Prostate gland (tissue), 2 donors: ENCODE results near the gene TMEM139.

Experiments
- POLR2A ChIP-seq: fragments of 450-650 bp; IDR thresholded peaks from one replicate; pipeline ENCODE4 v1.6.1; 2016; ENCODE audit warnings: antibody characterized with exemption, mild to moderate bottlenecking
- POLR2AphosphoS5 ChIP-seq: sonication (generic); formaldehyde crosslinking; IDR thresholded peaks from one replicate; pipeline ENCODE4 v1.6.1; 2017; ENCODE audit warnings: antibody characterized with exemption
- TF ChIP-seq, protein P1 (sequence below), 4 experiments: fragments of 200-600 bp in 2 of 4; fragments of 450-650 bp in 2 of 4; sonication (generic) in 2 of 4; IDR thresholded peaks; 1 replicate in 3 of 4; 2 replicates in 1 of 4; pipeline ENCODE4 v1.5.1; 2016 to 2019; ENCODE audit warnings: antibody characterized with exemption in 4 of 4, mild to moderate bottlenecking in 2 of 4, moderate library complexity in 2 of 4

DNA sequence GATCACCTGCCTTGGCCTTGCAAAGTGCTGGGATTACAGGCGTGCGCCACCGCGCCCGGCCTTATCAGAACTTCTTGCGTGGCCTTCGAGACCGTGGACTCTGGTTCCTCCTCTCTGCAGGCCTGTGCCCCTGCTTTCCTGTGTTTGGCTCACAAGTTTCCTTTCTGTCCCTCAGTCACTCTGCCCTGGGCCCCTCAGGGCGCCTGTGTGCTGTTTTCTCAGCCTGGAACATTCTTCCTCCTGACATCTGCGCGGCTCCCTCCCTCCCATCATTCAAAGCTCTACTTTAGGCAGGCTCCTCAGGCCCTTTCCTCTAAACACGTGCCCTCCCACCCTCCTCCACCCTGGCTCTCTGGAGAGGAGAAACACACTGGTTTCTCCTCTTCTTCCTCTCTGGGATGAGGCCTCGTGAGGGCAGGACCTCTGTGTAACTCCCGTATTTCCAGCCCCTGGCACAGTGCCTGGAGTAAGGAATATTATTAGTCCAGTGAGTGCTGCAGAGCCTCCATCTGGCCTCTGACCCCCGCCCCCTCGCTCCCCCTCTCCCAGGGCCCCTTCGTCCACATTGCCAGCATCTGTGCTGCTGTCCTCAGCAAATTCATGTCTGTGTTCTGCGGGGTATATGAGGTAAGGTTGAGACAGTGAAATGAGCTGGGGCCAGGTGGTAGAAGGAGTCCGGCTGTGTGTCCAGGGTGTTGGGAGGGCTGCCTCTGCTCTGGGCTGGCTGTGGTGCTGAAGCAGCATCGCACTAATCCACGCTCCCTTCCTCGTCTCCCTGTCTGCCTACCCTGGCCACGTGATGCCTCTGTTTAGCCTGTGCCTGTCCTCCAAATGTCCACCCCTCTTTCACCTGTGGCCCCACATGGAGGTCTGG is 38.2 kb downstream of the TMEM139 start:
- TF ChIP-seq, protein P1, sequence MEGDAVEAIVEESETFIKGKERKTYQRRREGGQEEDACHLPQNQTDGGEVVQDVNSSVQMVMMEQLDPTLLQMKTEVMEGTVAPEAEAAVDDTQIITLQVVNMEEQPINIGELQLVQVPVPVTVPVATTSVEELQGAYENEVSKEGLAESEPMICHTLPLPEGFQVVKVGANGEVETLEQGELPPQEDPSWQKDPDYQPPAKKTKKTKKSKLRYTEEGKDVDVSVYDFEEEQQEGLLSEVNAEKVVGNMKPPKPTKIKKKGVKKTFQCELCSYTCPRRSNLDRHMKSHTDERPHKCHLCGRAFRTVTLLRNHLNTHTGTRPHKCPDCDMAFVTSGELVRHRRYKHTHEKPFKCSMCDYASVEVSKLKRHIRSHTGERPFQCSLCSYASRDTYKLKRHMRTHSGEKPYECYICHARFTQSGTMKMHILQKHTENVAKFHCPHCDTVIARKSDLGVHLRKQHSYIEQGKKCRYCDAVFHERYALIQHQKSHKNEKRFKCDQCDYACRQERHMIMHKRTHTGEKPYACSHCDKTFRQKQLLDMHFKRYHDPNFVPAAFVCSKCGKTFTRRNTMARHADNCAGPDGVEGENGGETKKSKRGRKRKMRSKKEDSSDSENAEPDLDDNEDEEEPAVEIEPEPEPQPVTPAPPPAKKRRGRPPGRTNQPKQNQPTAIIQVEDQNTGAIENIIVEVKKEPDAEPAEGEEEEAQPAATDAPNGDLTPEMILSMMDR (IDR thresholded peaks at IDR 0.05), result no peak
- TF ChIP-seq POLR2A (no peak), POLR2AphosphoS5 (no peak)
